ENCODE data around the gene ATP2B3.

GRCh38 chrX:153509592-153509991 lies 7.8 kb upstream of the ATP2B3 start:
- TF ChIP-seq TAF1 (IDR thresholded peaks at IDR 0.05; ENCODE audit: low read depth, low read length), result no peak
- TF ChIP-seq POLR2AphosphoS5 (IDR thresholded peaks at IDR 0.05; ENCODE audit: low read depth, low read length), result no peak
- no peak for TF ChIP-seq POLR2A (IDR thresholded peaks at IDR 0.05; ENCODE audit: low read depth, low read length)
- TF ChIP-seq PAX5 (IDR thresholded peaks at IDR 0.05; ENCODE audit: insufficient read depth, low read length, severe bottlenecking), result no peak
